G401 (cell line): Measurements from ENCODE around the gene DPP3. TPM values are rescaled to one million over a fixed set of nuclear protein-coding genes. Genes with fewer than 3 reads are reported as not detected.
"Not testable (repeated sequence)": the region's sequence is repeated elsewhere in the genome, so short reads cannot be mapped to it uniquely, and the experiment has no call there.

ENCODE experiments used
- DNase-seq: peaks from one replicate; pipeline ENCODE4 v3.0.0-alpha.2; 2015; ENCODE audit warnings: low spot score
- in situ Hi-C: cut with HindIII; loops from 2 replicates; pipeline ENCODE4 v1.10.0; 2016; ENCODE audit warnings: low sequenced_read_pairs, mixed read lengths
- total RNA-seq: library from RNA; depleted of rRNA; stranded (reverse); fragments of >200 nt; shearing (Covaris generic); gene quantifications from 2 replicates; pipeline ENCODE4 v1.2.3, GENCODE V29; 2014

DPP3 gene
- total RNA-seq, 1 experiment from 2014 or later, result 160 TPM

DNA sequence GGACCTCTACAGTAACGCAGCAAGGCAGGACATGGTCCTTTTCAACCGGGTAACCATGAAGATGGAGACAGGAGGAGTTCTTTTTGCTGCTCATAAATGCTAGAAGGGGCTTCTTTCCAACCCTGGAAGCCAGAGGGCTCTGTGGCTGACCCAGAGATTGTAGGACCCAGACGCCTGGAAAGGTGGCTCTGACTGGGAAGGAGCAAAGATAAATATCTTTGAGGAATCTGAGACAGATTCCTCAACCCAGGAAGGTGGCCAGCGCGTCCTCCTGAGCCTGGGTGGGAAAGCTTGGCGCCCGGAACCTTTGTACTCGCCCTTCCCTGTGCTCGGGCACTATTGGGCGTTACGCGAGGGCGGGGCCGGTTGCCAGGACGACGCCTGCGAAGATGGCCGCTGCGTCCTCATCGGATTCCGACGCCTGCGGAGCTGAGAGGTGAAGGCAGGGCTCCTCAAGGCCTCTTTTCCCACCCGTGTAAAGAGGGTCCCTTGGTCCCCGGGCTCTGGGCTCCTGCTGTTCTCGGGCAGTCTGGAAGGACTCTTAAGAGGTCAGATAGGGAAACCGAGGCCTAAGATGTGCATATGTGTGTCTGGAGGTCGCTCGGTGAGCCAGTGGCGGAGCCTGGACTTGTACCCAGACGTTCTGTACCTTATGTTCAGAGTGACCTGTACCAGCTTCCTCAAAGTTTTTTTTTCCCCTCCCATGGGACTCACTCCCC is 30.2 kb downstream of the DPP3 start, which contains the start of gene BBS1:
TSS of gene BBS1 (plus strand) at position 365 of the 719 bp plus-strand sequence. CDS start at position 390, 25 bp downstream.
- in situ Hi-C loops, result no loop called here
- DNase-seq, result peak; percentile 85

DNA sequence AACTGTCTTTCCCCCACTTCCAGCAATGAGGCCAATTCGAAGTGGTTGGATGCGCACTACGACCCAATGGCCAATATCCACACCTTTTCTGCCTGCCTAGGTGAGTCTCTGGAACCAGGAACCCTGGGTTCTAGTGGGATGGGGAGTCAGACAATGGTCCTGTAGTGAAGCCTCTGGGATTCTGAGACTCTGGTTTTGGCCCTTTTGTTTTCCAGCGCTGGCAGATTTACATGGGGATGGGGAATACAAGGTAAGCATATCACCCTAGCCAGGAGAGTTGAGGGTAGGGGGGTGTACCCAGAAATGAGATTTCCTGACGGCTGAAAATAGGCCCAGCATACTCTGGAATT is 30.7 kb downstream of the DPP3 start:
- in situ Hi-C loops, result no loop called here
- no peak for DNase-seq

DNA sequence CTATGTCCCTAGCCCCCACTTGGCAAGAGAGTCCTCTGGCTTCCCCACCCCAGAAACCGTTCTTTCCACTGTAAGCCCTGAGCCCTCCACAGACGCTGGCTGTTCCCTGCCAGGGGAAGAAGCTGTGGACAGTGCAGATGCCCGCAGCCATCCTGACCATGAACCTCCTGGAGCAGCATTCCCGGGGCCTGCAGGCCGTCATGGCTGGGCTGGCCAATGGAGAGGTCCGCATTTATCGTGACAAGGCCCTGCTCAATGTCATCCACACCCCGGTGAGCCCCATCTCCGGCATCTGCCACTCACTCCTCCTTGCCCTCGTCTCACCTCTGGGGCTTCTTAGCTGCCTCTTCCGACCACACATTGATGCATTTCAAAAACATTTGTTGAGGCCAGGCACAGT is 43.4 kb downstream of the DPP3 start:
- DNase-seq, result no peak
- in situ Hi-C loops, result no loop called here

DNA sequence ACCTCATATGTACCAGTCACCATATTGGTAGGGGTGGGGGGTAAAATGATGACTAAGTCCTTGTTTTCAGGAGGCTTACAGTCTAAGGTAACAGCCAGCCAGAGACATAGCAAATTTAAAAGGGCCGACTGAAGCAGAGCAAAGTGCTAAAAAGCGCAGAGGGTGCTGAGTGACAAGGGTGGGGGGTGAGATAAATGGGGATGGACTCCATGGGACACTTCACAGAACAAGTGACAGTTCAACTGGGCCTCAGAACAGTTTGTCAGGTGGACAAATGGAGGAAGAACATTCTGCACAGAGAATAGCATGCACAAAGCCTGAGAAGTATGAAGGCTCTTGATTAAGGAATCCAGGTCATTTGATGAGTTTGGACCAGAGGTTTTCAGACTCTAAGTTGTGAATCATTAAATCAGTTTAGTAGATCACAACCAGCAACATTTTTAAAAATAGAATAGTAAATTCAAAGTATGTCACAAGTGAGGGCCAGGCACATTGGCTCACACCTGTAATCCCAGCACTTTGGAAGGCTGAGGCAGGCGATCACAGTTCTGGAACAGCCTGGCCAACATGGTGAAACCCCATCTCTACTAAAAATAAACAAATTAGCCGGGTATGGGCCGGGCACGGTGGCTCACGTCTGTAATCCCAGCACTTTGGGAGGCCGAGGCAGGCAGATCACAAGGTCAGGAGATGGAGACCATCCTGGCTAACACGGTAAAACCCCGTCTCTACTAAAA is 44.2 kb downstream of the DPP3 start:
- no peak for DNase-seq
- in situ Hi-C loops, result no loop called here

DNA sequence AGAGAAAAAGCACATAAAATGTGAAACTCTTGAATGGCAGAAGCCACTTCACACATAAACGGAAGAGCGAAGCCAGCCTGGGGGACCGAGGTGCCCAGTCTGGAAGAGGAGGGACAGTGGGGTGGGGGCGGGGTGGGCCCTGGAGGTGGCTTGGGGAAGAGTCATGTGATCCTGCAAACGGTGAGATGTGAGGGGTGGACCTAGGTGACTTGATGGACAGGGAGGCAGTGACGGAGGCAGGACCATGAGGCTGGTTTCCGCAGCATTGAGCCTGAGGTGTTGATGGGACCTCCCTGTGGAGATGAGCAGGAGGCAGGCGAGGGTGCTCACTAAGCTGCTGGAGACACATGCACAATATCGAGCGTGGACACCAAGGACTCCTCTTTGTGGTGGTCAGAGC is 48.8 kb downstream of the DPP3 start:
- DNase-seq, result no peak
- in situ Hi-C loops, result no loop called here

DNA sequence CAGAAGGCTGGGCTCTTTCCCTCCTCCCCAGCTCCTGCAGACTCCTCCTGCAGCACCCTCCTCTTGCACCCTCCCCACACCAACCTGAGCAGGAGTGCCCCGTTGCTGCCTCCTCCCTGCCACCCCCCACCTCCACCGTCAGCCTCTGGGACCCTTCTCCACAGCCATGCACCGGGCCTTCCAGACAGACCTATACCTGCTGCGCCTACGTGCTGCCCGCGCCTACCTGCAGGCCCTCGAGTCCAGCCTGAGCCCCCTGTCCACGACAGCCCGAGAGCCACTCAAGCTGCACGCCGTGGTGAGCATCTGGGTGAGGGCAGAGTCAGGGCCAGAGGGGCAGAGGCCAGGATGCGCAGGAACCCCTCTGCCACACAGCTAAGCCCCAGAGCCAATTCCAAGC is 49.4 kb downstream of the DPP3 start:
- DNase-seq, result no peak
- in situ Hi-C loops, result no loop called here

DNA sequence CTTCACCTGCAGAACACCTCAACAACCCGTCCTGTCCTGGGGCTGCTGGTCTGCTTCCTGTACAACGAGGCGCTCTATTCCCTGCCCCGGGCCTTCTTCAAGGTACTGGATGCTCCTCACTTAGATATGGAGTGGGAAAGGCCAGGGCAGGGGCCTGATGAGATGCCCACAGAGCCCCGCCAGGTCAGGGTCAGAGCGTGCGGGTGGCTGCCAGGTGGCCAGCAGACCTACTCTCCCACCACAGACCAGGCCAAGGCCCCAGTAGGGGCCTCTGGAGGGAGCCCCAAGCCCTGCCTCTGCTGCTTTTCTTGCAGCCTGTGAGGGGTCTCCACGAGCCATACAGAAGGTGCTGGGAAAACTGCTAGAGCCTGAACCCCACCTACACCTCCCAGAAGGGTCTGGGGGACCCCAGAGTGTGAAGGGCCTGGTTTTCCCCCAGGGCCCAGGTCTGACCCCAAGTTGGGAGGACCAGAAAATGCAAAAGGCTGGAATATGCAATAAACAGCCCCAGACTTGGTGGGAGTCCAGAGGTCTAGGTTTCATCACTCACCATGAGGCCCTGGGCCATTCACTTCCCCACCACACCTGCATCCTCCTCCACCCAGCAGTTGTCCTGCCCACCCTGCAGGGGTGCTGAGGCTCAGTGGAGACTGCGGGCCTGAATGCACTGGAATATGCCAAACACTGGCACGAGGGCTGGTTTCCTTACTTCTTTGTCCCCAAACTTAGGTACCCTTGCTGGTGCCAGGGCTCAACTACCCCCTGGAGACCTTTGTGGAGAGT is 50.9 kb downstream of the DPP3 start:
- no peak for DNase-seq
- in situ Hi-C loops, result no loop called here

DNA sequence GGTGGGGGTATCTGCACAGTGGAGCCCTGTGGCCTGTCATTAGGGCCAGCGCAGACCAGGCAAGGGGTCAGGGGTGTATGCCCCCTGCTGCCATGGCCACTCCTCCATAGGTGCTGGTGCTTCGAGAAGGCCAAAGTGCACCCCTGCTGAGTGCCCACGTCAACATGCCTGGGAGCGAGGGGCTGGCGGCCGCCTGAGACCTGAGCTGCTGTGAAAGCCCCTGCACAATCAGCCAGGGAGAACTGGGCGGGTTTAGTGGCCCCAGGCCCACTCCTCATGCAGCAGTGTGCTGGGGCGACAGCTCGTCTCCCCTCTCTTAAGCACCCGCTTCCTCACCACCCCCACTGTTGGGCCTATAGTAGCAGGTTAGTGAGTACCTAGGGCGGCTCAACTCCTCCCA is 51.6 kb downstream of the DPP3 start:
- in situ Hi-C loops, result no loop called here
- no peak for DNase-seq

DNA sequence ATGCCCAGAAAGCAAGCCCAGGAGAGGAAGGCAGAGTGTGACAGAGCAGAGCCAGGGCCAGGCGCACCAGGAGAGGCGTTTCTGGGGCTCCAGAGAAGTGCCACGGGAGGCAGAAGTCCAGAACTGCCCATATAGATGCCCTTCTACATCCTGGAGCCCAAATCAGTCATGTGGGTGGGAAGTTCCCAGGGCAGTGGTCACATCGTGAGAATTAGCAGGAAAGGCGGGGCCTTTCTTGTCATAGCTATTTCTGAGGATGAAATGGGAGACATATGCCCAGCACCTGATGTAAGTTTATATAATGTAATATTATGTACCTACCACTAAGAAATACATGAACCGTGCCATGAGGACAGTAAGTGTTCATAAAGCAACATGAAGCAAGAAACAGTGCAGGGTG is 52.5 kb downstream of the DPP3 start:
- DNase-seq, result no peak
- in situ Hi-C loops, result no loop called here

DNA sequence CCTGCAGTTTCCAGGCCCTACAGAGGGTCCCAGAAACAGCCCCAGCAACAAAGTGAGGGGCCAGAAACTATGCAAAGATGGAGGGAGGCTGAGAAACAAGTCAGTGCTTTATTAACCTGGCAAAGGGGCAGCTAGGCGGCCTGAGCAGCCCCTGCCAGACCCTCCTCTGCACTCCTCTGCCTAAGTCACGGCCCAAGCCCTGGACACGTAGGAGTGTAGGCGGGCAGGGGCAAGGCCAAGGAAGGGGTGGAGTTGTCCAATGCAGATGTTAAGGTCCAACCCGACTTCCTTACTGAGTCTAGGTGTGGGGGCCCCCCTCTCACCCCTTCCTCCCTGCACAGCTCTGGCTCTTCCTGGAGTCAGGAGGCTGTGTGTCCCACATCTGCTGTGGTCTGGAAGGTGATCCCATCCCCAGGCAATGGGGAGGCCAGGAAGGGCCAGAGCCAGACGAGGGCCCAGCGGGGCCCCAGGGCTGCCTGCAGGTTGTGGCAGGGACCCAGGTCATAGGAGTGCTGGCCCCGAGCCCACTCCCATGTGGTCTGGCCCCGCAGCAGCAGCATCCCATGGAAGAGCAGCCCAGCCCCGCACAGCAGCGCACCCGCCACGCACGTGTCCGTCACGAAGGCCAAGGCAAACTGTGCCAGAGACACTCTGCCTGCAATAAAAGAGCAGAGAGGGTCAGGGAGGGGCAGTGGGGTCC is 59.1 kb downstream of the DPP3 start:
- DNase-seq, result no peak
- in situ Hi-C loops, result no loop called here

DNA sequence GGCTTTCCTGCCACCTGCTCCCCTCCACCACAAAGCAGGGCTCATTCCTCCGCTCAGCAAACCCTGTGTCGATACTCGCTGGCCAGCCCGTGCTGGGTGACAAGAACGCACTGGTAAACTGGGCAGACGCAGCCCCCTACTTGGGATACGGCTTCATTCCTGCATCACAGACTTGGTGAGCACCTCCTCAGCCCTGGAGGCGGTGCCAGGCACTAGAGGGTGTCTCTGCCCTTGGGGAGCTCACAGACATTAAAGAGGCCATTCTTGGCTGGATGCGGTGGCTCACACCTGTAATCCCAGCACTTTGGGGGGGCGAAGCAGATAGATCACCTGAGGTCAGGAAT is 59.6 kb downstream of the DPP3 start:
- no peak for DNase-seq

DNA sequence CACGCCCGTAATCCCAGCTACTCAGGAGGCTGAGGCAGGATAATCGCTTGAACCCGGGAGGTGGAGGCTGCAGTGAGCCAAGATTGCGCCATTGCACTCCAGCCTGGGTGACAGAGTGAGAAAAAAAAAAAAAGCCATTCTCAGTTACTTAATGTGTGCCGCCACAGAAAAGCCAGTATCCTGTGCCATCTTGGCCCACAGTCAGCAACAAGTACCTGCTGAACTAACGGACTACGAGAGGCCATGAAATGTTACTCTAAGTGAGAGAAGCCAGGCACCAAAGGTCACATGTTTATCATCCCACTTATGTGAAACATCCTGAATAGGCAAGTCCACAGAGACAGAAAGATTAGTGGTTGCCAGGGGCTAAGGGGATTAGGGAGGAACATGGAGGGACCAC is 60.4 kb downstream of the DPP3 start:
- in situ Hi-C loops, DNase-seq: not testable (repeated sequence)

More for the DNA sequence above, 59.6 kb downstream of the DPP3 start:
- in situ Hi-C loops, result no loop called here

DNA sequence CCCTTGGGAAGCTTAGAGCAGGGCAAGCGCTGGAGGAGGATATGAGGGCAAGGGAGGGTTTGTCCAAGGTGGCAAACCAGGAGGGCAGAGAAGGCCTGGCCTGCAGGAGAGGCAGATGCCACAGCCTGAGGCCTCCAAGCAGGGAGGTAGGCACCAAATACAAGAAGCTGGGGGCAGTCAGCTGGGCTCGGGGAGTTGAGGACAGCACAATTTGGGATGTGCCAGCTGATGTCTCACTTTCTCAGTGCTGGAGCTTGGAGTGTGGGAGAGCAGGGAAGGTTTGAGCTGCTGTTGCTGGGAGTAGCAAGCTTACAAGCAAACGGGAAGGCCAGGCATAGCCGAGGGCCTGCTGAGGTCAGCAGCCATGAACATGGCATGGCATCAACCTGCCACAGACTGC is 61.7 kb downstream of the DPP3 start:
- no peak for DNase-seq
- in situ Hi-C loops, result no loop called here

DNA sequence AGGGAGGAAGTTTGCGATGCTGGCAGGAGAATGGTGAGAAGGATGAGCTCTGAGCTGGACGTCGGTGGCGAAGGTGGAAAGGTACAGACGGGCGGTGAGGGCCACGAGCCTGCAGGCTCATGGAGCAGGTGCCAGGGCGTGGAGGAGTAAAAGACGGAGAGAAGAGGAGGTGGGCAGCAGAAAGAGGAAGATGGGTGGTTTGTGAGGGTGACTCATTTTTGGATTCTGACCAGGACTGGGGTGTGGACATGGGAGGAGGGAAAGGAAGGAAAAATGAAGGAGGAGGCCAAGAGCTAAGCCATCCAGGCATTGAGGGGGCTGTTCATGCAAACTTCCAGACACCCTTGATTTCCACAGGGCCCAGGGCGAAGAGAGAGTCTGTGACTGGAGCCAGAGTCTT is 62.1 kb downstream of the DPP3 start:
- no peak for DNase-seq
- in situ Hi-C loops, result no loop called here

DNA sequence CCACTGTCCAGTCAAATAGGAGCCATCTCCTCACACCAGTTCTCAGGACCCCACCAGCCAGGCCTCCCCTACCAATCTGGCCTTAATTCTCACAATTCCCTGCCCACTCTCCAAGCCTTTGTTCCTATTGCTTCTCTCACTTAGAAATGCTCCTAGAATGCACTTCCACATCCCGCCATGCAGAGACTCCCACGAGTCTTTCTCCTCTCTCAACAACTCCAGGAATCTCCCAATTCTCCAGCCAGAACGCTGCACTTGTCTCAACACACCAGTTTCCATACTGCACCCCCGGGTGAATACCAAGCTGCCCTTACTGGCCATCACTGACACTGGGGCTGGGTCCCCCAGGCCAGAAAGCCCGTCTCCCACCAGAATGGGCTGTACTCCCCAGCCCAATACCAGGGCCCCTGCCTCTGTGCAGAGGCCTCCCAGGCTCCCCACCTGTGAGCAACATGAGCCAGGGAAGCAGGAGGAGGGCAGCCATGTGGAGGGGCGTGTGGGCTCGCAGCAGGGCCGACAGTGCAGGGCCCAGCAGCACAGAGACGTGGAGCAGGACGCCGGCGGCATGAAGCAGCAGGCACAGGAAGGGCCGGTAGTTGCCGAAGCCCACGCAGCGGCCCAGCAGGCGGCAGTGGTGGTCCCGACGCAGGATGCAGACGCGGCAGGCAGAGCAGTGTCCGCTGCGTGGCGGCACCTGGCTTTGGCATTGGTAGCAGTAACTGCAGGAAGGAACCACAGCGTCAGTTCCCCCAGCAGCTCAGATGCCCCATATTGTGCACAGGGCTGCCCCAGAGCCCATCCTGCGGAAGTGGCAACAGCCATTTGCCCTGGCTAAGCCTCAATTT is 63.3 kb downstream of the DPP3 start:
- DNase-seq, result peak; percentile 39
- in situ Hi-C loops, result no loop called here

DNA sequence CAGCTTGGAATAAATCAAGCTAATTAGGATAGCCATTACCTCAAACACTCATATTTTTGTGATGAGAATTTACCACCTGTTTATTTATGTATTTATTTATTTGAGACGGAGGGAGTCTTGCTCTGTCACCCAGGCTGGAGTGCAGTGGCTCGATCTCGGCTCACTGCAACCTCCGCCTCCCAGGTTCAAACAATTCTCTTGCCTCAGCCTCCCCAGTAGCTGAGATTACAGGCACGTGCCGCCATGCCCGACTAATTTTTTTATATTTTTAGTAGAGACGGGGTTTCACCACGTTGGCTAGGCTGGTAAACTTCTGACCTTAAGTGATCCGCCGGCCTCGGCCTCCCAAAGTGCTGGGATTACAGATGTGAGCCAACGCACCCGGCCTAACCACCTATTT is 64.7 kb downstream of the DPP3 start:
- DNase-seq, in situ Hi-C loops: not testable (repeated sequence)

DNA sequence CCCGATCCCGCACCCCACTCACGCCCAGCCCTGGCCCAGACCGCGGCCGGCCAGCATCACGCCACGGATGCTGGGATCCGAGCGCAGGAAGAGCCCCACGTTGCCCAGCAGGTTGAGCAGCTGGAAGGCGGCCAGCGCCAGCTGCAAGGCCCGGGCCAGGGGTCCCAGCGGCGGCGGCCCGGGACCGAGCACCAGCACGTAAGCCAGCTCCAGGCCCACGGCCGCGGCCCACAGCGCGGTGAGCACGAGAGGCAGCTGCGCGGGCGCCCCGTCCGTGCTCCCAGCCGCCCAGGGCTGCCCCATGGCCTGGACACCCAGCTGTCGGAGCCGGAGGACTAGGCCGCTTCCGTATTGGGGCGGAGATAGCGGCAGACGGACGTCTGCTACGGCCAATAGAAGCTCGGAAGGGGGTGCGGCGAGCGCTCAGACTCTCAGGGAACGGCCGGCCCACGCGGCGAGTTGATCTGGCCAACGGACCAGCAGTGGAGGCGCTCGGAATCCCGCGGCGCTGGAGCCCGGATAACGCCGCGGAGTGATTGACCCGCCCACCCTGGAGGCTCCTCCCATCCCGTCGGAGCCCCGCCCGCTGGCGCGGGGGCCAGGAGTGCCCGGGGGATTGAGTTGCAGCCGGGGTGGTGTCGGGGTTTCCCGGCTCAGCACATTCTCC is 65.6 kb downstream of the DPP3 start, which contains the start of gene ZDHHC24:
TSS of gene ZDHHC24 (minus strand) at position 348 of the 667 bp plus-strand sequence. CDS start at position 303, 45 bp downstream.
- in situ Hi-C loops, result no loop called here

DNA sequence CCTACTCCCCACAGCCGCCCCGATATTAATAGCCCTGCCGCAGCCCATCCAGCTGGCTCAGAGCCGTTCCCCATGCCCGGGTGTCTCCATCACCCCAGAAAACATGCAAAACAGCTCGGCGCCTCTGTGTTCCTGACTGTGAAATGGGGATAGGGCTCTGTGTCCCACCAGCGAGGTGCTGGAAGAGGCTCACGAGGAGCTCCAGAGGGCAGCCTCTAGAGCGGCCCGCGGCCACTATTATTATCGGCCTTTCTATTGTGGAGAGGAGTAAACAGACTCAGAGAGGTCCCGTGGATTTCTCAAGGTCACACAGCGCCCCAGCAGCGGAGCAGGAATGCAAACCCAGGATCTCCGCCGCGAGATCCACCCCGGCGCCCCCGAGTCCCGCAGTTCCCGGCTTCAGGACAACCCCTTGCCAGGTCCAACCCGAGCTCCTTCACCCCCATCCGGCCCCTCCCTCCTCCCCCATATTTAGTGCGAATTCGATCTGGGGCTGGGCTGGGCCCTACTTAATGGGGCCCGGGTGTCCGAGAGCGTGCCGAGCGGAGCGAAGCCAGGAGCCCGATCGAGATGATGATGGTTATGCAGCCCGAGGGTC is 66.2 kb downstream of the DPP3 start, which contains the start of gene ACTN3:
TSS of gene ACTN3 (plus strand) at position 536 of the 598 bp plus-strand sequence. CDS start at position 571, 35 bp downstream.
- in situ Hi-C loops, result no loop called here
- DNase-seq, result peak; percentile 42

More for the DNA sequence above, 65.6 kb downstream of the DPP3 start, which contains the start of gene ZDHHC24:
- DNase-seq, result peak; percentile 97
